H1 (cell line): Measurements from ENCODE around the gene C12orf75. TPM values are rescaled to one million over a fixed set of nuclear protein-coding genes. Genes with fewer than 3 reads are reported as not detected.

ENCODE experiments used
- CTCF ChIA-PET: fragments of 300-600 bp; sonication (Branson Sonifier 250); formaldehyde crosslinking; loops from one replicate; lab custom pipeline; 2021; ENCODE audit not compliant: partially characterized antibody; lab: Charles Lee
- POLR2A ChIA-PET: fragments of 300-600 bp; sonication (Branson Sonifier 250); formaldehyde crosslinking; loops from one replicate; lab custom pipeline; 2021; ENCODE audit warnings: inconsistent platforms; ENCODE audit not compliant: partially characterized antibody; lab: Charles Lee
- DNase-seq, 2 experiments: peaks; one replicate each; pipeline versions ENCODE4 v3.0.0 to v3.0.0-alpha.2; 2010 to 2022; ENCODE audit warnings: low spot score in 2 of 2, low read depth in 1 of 2, mixed read lengths in 1 of 2
- FAIRE-seq: peaks from 2 replicates; lab custom pipeline; 2011; peaks lifted over from hg19 to GRCh38; lab: Jason Lieb, UNC
- H2AFZ ChIP-seq: 2 replicates; pipeline ENCODE4 v1.8.1; 2012; ENCODE audit warnings: low read length, inconsistent platforms
- H2AK5ac ChIP-seq: 2 replicates; pipeline ENCODE4 v1.6.1; 2013; ENCODE audit warnings: low read depth, low read length
- H2BK120ac ChIP-seq: replicated peaks from 2 replicates; pipeline ENCODE3; 2013; ENCODE audit warnings: low read depth, low read length, inconsistent platforms
- H2BK12ac ChIP-seq: 2 replicates; pipeline ENCODE4 v1.6.1; 2013; ENCODE audit warnings: low read depth, low read length
- H2BK15ac ChIP-seq: 2 replicates; pipeline ENCODE4 v1.6.1; 2013; ENCODE audit warnings: low read length
- H2BK20ac ChIP-seq: 2 replicates; pipeline ENCODE4 v1.6.1; 2013; ENCODE audit warnings: low read length
- H2BK5ac ChIP-seq: 2 replicates; pipeline ENCODE4 v1.6.1; 2013; ENCODE audit warnings: low read depth, low read length
- H3K14ac ChIP-seq: 2 replicates; pipeline ENCODE4 v1.6.1; 2013; ENCODE audit warnings: inconsistent platforms; ENCODE audit not compliant: insufficient read length
- H3K18ac ChIP-seq: 2 replicates; pipeline ENCODE4 v1.6.1; 2013; ENCODE audit warnings: low read length; ENCODE audit errors: extremely low read depth
- H3K23ac ChIP-seq: 2 replicates; pipeline ENCODE4 v1.6.1; 2013; ENCODE audit warnings: inconsistent platforms; ENCODE audit not compliant: insufficient read length
- H3K23me2 ChIP-seq: 2 replicates; pipeline ENCODE4 v1.6.1; 2013; ENCODE audit warnings: low read depth, low read length
- H3K27ac ChIP-seq: 2 replicates; pipeline ENCODE4 v1.6.1; 2011; ENCODE audit warnings: low read depth, low read length, inconsistent platforms
- H3K27me3 ChIP-seq, 4 experiments: replicated peaks in 1 of 4; 1 replicate in 1 of 4; 2 replicates in 3 of 4; pipeline versions ENCODE4 v1.6.1 to v1.8.1; 2011 to 2013; ENCODE audit warnings: low read length in 3 of 4, mild to moderate bottlenecking in 3 of 4, inconsistent platforms in 2 of 4, mixed read lengths in 2 of 4, moderate library complexity in 1 of 4; ENCODE audit not compliant: control insufficient read depth in 3 of 4, insufficient read depth in 3 of 4; ENCODE audit errors: extremely low read depth in 1 of 4
- H3K36me3 ChIP-seq, 4 experiments: 2 replicates each; pipeline versions ENCODE4 v1.6.1 to v1.8.1; 2011 to 2013; ENCODE audit warnings: mild to moderate bottlenecking in 4 of 4, low read length in 3 of 4, moderate library complexity in 2 of 4, control low read depth in 1 of 4, inconsistent platforms in 1 of 4; ENCODE audit not compliant: insufficient read depth in 4 of 4, control insufficient read depth in 2 of 4
- H3K4ac ChIP-seq: replicated peaks from 2 replicates; pipeline ENCODE3; 2013; ENCODE audit warnings: low read length, low read depth, mixed read lengths, inconsistent platforms; ENCODE audit not compliant: insufficient read length
- H3K4me1 ChIP-seq, 4 experiments: replicated peaks in 1 of 4; 1 replicate in 1 of 4; 2 replicates in 3 of 4; pipeline versions ENCODE4 v1.6.1 to v1.8.1; 2011 to 2013; ENCODE audit warnings: low read length in 3 of 4, inconsistent platforms in 2 of 4, mixed read lengths in 1 of 4; ENCODE audit not compliant: insufficient read depth in 4 of 4, control insufficient read depth in 3 of 4
- H3K4me2 ChIP-seq, 2 experiments: 2 replicates each; pipeline versions ENCODE4 v1.6.1 to v1.8.1; 2011 to 2013; ENCODE audit warnings: low read depth in 2 of 2, low read length in 2 of 2, control low read depth in 1 of 2, inconsistent platforms in 1 of 2, mild to moderate bottlenecking in 1 of 2; ENCODE audit not compliant: insufficient read depth in 1 of 2
- H3K4me3 ChIP-seq, 4 experiments: fragments of 200-600, 300-600 bp in 1 of 4; sonication (generic), shearing (Covaris generic), sonication (Bioruptor Twin) in 1 of 4; 2 replicates each; pipeline versions ENCODE4 v1.5.1 to v1.8.1; 2011 to 2016; ENCODE audit warnings: low read length in 4 of 4, low read depth in 3 of 4, control low read depth in 2 of 4, inconsistent platforms in 2 of 4, mild to moderate bottlenecking in 2 of 4, mixed read lengths in 1 of 4, moderate library complexity in 1 of 4; ENCODE audit not compliant: insufficient read depth in 2 of 4; ENCODE audit errors: extremely low read depth in 1 of 4
- H3K56ac ChIP-seq: replicated peaks from 2 replicates; pipeline ENCODE3; 2013; ENCODE audit warnings: low read depth, mild to moderate bottlenecking, mixed read lengths, low read length, inconsistent platforms; ENCODE audit not compliant: insufficient read length
- H3K79me1 ChIP-seq: 2 replicates; pipeline ENCODE4 v1.6.1; 2013; ENCODE audit warnings: low read depth, low read length, control low read depth
- H3K79me2 ChIP-seq, 2 experiments: 2 replicates each; pipeline versions ENCODE4 v1.6.1 to v1.8.1; 2012 to 2013; ENCODE audit warnings: low read length in 2 of 2, mild to moderate bottlenecking in 2 of 2, inconsistent platforms in 1 of 2; ENCODE audit not compliant: insufficient read depth in 2 of 2, control insufficient read depth in 1 of 2
- H3K9ac ChIP-seq, 4 experiments: replicated peaks in 1 of 4; 1 replicate in 1 of 4; 2 replicates in 3 of 4; pipeline versions ENCODE4 v1.6.1 to v1.8.1; 2011 to 2013; ENCODE audit warnings: low read depth in 3 of 4, low read length in 3 of 4, control low read depth in 2 of 4, mild to moderate bottlenecking in 2 of 4, moderate library complexity in 2 of 4, inconsistent platforms in 1 of 4; ENCODE audit errors: extremely low read depth in 1 of 4
- H3K9me3 ChIP-seq, 2 experiments: 2 replicates each; pipeline versions ENCODE4 v1.6.1 to v1.8.1; 2012 to 2013; ENCODE audit warnings: mild to moderate bottlenecking in 2 of 2, moderate library complexity in 2 of 2, control low read depth in 1 of 2, inconsistent platforms in 1 of 2, low read depth in 1 of 2, low read length in 1 of 2, mixed read lengths in 1 of 2; ENCODE audit not compliant: insufficient read depth in 2 of 2
- H4K20me1 ChIP-seq, 2 experiments: replicated peaks in 1 of 2; 2 replicates each; pipeline versions ENCODE3 to v1.8.1; 2011 to 2013; ENCODE audit warnings: inconsistent platforms in 2 of 2, low read length in 2 of 2, mild to moderate bottlenecking in 1 of 2; ENCODE audit not compliant: insufficient read depth in 2 of 2, control insufficient read depth in 1 of 2
- H4K5ac ChIP-seq: 2 replicates; pipeline ENCODE4 v1.6.1; 2013; ENCODE audit warnings: low read length, low read depth, mixed read lengths, inconsistent platforms; ENCODE audit not compliant: insufficient read length
- H4K8ac ChIP-seq: 2 replicates; pipeline ENCODE4 v1.8.0; 2013; ENCODE audit warnings: mild to moderate bottlenecking, moderate library complexity, low read length, inconsistent platforms; ENCODE audit not compliant: insufficient read depth; ENCODE audit errors: extremely low read depth
- H4K91ac ChIP-seq: replicated peaks from 2 replicates; pipeline ENCODE3; 2013; ENCODE audit warnings: low read length, mixed read lengths, inconsistent platforms; ENCODE audit not compliant: insufficient read length
- BACH1 ChIP-seq: IDR thresholded peaks from 2 replicates; pipeline ENCODE4 v1.6.1; 2012; ENCODE audit warnings: low read length, improper control_type of control experiment
- EZH2 ChIP-seq: fragments of 200-600 bp; sonication (generic); IDR thresholded peaks from 2 replicates; pipeline ENCODE4 v1.7.1; 2012; ENCODE audit warnings: low read depth, mild to moderate bottlenecking, moderate library complexity, low read length, inconsistent platforms; ENCODE audit not compliant: severe bottlenecking
- GABPA ChIP-seq: IDR thresholded peaks from 2 replicates; pipeline ENCODE4 v1.6.1; 2011; ENCODE audit warnings: mild to moderate bottlenecking, low read length, moderate library complexity, borderline replicate concordance; ENCODE audit not compliant: insufficient read depth
- MAX ChIP-seq: IDR thresholded peaks from 2 replicates; pipeline ENCODE4 v1.6.1; 2012; ENCODE audit warnings: inconsistent platforms
- NANOG ChIP-seq: IDR thresholded peaks from 2 replicates; pipeline ENCODE4 v1.6.1; 2011; ENCODE audit warnings: low read length, low read depth, mild to moderate bottlenecking, inconsistent platforms; ENCODE audit not compliant: insufficient read depth, poor library complexity, severe bottlenecking
- POLR2A ChIP-seq, 2 experiments: IDR thresholded peaks; 1 replicate in 1 of 2; 2 replicates in 1 of 2; pipeline ENCODE4 v1.6.1; 2011; ENCODE audit warnings: low read depth in 2 of 2, low read length in 2 of 2, mild to moderate bottlenecking in 2 of 2; ENCODE audit errors: control extremely low read depth in 1 of 2
- POLR2AphosphoS5 ChIP-seq: IDR thresholded peaks from 2 replicates; pipeline ENCODE4 v1.6.1; 2011; ENCODE audit warnings: low read depth, low read length
- POU5F1 ChIP-seq: IDR thresholded peaks from 2 replicates; pipeline ENCODE4 v1.6.1; 2011; ENCODE audit warnings: low read depth, mild to moderate bottlenecking, low read length, moderate library complexity
- RNF2 ChIP-seq: fragments of 200-900, 300-1000 bp; sonication (generic); IDR thresholded peaks from 2 replicates; pipeline ENCODE4 v1.7.1; 2016; ENCODE audit warnings: borderline replicate concordance, low read depth, mild to moderate bottlenecking, antibody characterized with exemption, low read length; ENCODE audit not compliant: poor library complexity, severe bottlenecking; ENCODE audit errors: missing control alignments
- SIX5 ChIP-seq: IDR thresholded peaks from 2 replicates; pipeline ENCODE4 v1.6.1; 2011; ENCODE audit warnings: mild to moderate bottlenecking, low read depth, low read length
- SP1 ChIP-seq: IDR thresholded peaks from 2 replicates; pipeline ENCODE4 v1.6.1; 2011; ENCODE audit warnings: low read depth, low read length
- SP2 ChIP-seq: IDR thresholded peaks from 2 replicates; pipeline ENCODE4 v1.6.1; 2012; ENCODE audit warnings: mild to moderate bottlenecking, low read length, inconsistent platforms
- YY1 ChIP-seq: IDR thresholded peaks from 2 replicates; pipeline ENCODE4 v1.6.1; 2011; ENCODE audit warnings: low read depth, mild to moderate bottlenecking, low read length
- WGBS, 2 experiments: shearing (Covaris generic) in 1 of 2; methylation state at CpG; one replicate each; pipeline versions ENCODE4 v1.1.6 to v1.1.7; 2013 to 2015; ENCODE audit warnings: low lambda C conversion rate in 2 of 2, mixed read lengths in 2 of 2, inconsistent platforms in 1 of 2, low coverage in 1 of 2, missing lambda C conversion rate in 1 of 2; ENCODE audit not compliant: insufficient replicate concordance in 2 of 2, insufficient coverage in 1 of 2, insufficient read length in 1 of 2; ENCODE audit errors: extremely low coverage in 1 of 2, missing lambda C conversion rate in 1 of 2; 5-methylcytosine and 5-hydroxymethylcytosine counted together
- polyA plus RNA-seq, 7 experiments: library from polyadenylated mRNA; depleted of rRNA in 3 of 7; stranded (reverse) in 5 of 7; unstranded in 2 of 7; fragments of >200 nt in 5 of 7; fragments of 200-250 nt in 2 of 7; gene quantifications; 1 replicate in 5 of 7; 2 replicates in 1 of 7; 4 replicates in 1 of 7; pipeline versions ENCODE4 v1.2.1 to v1.2.3, GENCODE V29; 2011 to 2013; ENCODE audit warnings: missing spikeins in 2 of 7, mixed read lengths in 2 of 7
- total RNA-seq: library from RNA; stranded (reverse); fragmentation: NEBNext Ultra II Directional; extraction: Animal tissue kit (Norgen Biotek cat#: 25700); gene quantifications from 2 replicates; pipeline ENCODE4 v1.2.1, GENCODE V29; 2021

C12orf75 gene
- total and polyA plus RNA-seq, 2 of the 8 experiments (the other 6 are each of a cell fraction or from before 2014, with no cell fraction given): 26.4 to 41.2 TPM

GRCh38 chr12:105331805-105332251 lies 1.3 kb downstream of the C12orf75 start:
- Histone ChIP-seq H3K27ac (no peak overlapping the region), H3K4me1 (peaks cover 3 to 15% (median 9%) of the 10 kb centered on the region in 4 experiments), H4K91ac (no peak overlapping the region), H3K23me2 (peaks cover 12% of the 10 kb centered on the region; the same call in 1 of the 2 replicates), H3K9me3 (no peaks in the 10 kb centered on the region), H3K14ac (no peak overlapping the region), H2BK120ac (no peak overlapping the region), H3K23ac (no peak overlapping the region), H4K8ac (no peak overlapping the region), H2AFZ (no peak overlapping the region), H4K20me1 (peaks cover 0 to 2% of the 10 kb centered on the region in 2 experiments), H2BK5ac (no peak overlapping the region), H3K9ac (no peak overlapping the region), H2AK5ac (no peak overlapping the region), H2BK15ac (no peak overlapping the region), H3K79me2 (peaks cover 0 to 3% of the 10 kb centered on the region in 2 experiments; a peak in 1 of 4 replicates), H3K4me3 (peak overlapping the region in 2 of 4 experiments; percentile 15 to 69; a peak in 2 of 8 replicates), H3K36me3 (no peaks in the 10 kb centered on the region), H3K18ac (no peak overlapping the region), H2BK20ac (no peak overlapping the region), H3K56ac (no peak overlapping the region), H3K4me2 (peak overlapping the region; percentile 77), H3K4ac (no peak overlapping the region), H3K79me1 (peaks cover 2% of the 10 kb centered on the region; the same call in 1 of the 2 replicates), H3K27me3 (peaks cover 0 to 9% (median 6%) of the 10 kb centered on the region in 4 experiments; a peak in 6 of 7 replicates), H4K5ac (no peak overlapping the region), H2BK12ac (no peak overlapping the region)
- FAIRE-seq (no peak), DNase-seq (peak in 1 of 2 experiments; percentile 47)
- ChIA-PET CTCF (interaction anchor here (0.6 to 1.5 kb wide), 9 partner anchors 9 to 96 kb away, joined by 3 to 7 read pairs (median 4); partner anchors contain the start of gene APPL2), POLR2A (interaction anchor here (0.9 to 2.7 kb wide), 6 partner anchors 11 to 808 kb away, joined by 3 to 5 read pairs (median 4); no protein-coding TSS in a partner anchor)
- 24% methylated on average over 8 of the region's 8 CpGs; no CpG with 5 or more reads in 1 of the 2 experiments for WGBS, 2 experiments
- TF ChIP-seq POLR2AphosphoS5 (peak; percentile 60; the same call in 1 of the 2 replicates), YY1 (no peak), GABPA (no peak), EZH2 (no peak), MAX (no peak), SP2 (no peak), SP1 (0 out of 2 replicates have a peak, but pooled peaks have one; percentile 56), POU5F1 (0 out of 2 replicates have a peak, but pooled peaks have one; percentile 14), NANOG (peak; percentile 42), RNF2 (no peak), SIX5 (no peak), BACH1 (no peak), POLR2A (IDR thresholded peaks at IDR 0.05; ENCODE audit: control extremely low read depth in 1 of 2, low read depth in 2 of 2, low read length in 2 of 2) (no peak)
